ENCODE data around the gene MAP4.

GRCh38 chr3:48030188-48030587 lies 14.0 kb upstream of the MAP4 start:
- TF ChIP-seq EZH2 (IDR thresholded peaks at IDR 0.05; ENCODE audit: borderline replicate concordance, insufficient read depth, low read depth, low read length, poor library complexity, severe bottlenecking): no peak
- no peak for TF ChIP-seq CTCF (IDR thresholded peaks at IDR 0.05)
